Muscle of leg (tissue), 11 donors: ENCODE results near the gene EEF2KMT. TPM values are rescaled to one million over a fixed set of nuclear protein-coding genes. Genes with fewer than 3 reads are reported as not detected.

Source experiments
- DNase-seq: peaks from one replicate; pipeline ENCODE4 v3.0.0; 2013
- H3K27ac ChIP-seq: one replicate; pipeline ENCODE4 v1.5.1; 2013; ENCODE audit warnings: mild to moderate bottlenecking, low read length, control low read depth
- H3K27me3 ChIP-seq: one replicate; pipeline ENCODE4 v1.6.1; 2013; ENCODE audit warnings: low read length; ENCODE audit not compliant: control insufficient read depth, insufficient read depth
- H3K36me3 ChIP-seq: one replicate; pipeline ENCODE4 v1.6.1; 2013; ENCODE audit warnings: low read length; ENCODE audit not compliant: control insufficient read depth, insufficient read depth
- H3K4me1 ChIP-seq: one replicate; pipeline ENCODE4 v1.6.1; 2013; ENCODE audit warnings: low read length; ENCODE audit not compliant: control insufficient read depth, insufficient read depth
- H3K4me3 ChIP-seq: one replicate; pipeline ENCODE4 v1.5.1; 2013; ENCODE audit warnings: low read length, control low read depth
- H3K9me3 ChIP-seq: replicated peaks from 2 replicates; pipeline ENCODE4 v1.6.1; 2013; ENCODE audit warnings: low read depth, low read length; ENCODE audit not compliant: control insufficient read depth
- WGBS: methylation state at CpG from one replicate; pipeline ENCODE4 v1.1.5; 2013; ENCODE audit warnings: missing lambda C conversion rate; ENCODE audit not compliant: insufficient coverage; 5-methylcytosine and 5-hydroxymethylcytosine counted together
- polyA plus RNA-seq, 8 donors: library from polyadenylated mRNA; unstranded; fragments of 120-200 nt; gene quantifications; one replicate each; pipeline versions ENCODE4 v1.2.1 to v1.2.3, GENCODE V29; 2013; ENCODE audit warnings: inconsistent platforms in 1 of 8, low replicate concordance in 1 of 8; ENCODE audit not compliant: insufficient read length in 8 of 8, insufficient read depth in 1 of 8
- total RNA-seq: library from RNA; stranded (reverse); fragments of 120-200 nt; gene quantifications from one replicate; pipeline ENCODE4 v1.2.4, GENCODE V29; 2013

EEF2KMT gene
- total and polyA plus RNA-seq, 9 donors, result 7.0 to 13.0 (median 11.0) TPM

DNA sequence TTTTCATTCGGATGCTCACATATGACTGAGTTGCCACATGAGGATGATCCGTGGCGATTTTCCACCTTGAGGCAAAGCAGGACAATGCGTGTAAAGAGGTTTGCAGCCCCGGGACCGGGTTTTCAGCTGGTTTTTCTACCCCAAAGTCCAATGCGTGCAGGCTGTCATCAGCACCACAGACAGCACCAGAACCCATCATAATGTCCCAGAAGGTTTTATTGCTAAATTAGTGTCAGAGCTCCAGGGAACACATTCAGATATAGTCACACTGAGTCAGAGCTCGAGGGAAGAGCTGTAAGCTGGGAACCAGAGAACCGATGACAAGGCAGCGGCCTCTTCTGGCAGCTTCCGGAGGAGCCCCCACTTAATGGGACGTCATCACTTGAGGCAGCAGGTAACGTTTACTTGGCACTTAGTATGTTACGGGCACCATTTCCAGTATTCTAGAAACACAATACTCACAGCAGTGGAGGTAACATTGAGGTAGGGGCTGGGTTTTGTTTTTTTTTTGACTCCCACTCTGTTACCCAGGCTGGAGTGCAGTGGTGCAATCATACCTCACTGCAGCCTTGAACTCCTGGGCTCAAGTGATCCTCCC, 54.9 kb downstream of the EEF2KMT start:
- WGBS, result 81% methylated on average over 9 of the region's 14 CpGs
- Histone ChIP-seq H3K27ac (no peak overlapping the region), H3K4me3 (no peak overlapping the region), H3K27me3 (no peaks in the 10 kb centered on the region), H3K4me1 (no peaks in the 10 kb centered on the region), H3K9me3 (no peaks in the 10 kb centered on the region), H3K36me3 (no peaks in the 10 kb centered on the region)
- DNase-seq, result no peak

DNA sequence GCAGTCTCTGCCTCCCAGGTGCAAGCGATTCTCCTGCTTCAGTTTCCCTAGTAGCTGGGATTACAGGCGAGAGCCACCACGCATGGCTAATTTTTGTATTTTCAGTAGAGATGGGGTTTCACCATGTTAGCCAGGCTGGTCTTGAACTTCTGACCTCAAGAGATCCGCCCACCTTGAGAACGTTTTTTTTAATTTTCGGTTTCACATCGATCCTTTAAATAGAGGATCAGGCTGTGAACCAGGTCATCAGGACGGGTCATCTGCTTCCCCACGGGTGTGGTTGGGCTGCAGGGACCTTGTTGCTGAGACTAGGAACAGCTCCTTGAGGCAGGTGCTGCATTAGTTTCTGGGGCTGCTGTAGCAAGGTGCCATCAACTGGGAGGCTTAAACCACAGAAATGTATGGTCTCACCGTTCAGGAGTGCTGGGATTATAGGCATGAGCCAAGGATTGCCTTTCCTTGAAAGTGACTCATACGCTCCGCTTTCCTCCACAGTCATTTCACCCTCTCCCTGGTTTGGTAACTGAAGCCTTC, 55.9 kb downstream of the EEF2KMT start:
- H3K4me1 ChIP-seq, result no peaks in the 10 kb centered on the region
- WGBS, result 64% methylated on average over 9 of the region's 12 CpGs
- no peaks in the 10 kb centered on the region for H3K9me3 ChIP-seq
- DNase-seq, result no peak
- H3K27me3 ChIP-seq, result no peaks in the 10 kb centered on the region
- no peak overlapping the region for H3K4me3 ChIP-seq
- no peaks in the 10 kb centered on the region for H3K36me3 ChIP-seq
- H3K27ac ChIP-seq, result no peak overlapping the region

DNA sequence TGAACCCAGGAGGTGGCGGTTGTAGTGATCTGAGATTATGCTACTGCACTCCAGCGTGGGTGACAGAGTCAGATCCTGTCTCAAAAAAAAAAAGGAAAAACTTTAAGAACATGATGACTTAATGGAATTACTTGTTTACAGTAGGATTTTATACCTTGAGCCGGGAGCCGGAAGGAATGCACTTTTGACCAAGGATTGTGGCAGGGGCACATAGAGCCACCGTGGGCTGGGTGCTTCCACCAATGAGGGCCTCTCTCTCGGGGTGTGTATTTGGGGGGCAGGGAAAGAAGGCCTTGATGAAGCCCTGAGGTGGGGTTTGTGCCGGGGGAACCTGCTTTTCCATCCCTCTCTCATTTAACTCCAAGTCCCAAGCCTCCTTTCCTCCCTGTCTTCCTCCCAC, 57.1 kb downstream of the EEF2KMT start:
- H3K27ac ChIP-seq, result no peak overlapping the region
- no peak for DNase-seq
- WGBS, result 82% methylated on average over 4 of the region's 7 CpGs

DNA sequence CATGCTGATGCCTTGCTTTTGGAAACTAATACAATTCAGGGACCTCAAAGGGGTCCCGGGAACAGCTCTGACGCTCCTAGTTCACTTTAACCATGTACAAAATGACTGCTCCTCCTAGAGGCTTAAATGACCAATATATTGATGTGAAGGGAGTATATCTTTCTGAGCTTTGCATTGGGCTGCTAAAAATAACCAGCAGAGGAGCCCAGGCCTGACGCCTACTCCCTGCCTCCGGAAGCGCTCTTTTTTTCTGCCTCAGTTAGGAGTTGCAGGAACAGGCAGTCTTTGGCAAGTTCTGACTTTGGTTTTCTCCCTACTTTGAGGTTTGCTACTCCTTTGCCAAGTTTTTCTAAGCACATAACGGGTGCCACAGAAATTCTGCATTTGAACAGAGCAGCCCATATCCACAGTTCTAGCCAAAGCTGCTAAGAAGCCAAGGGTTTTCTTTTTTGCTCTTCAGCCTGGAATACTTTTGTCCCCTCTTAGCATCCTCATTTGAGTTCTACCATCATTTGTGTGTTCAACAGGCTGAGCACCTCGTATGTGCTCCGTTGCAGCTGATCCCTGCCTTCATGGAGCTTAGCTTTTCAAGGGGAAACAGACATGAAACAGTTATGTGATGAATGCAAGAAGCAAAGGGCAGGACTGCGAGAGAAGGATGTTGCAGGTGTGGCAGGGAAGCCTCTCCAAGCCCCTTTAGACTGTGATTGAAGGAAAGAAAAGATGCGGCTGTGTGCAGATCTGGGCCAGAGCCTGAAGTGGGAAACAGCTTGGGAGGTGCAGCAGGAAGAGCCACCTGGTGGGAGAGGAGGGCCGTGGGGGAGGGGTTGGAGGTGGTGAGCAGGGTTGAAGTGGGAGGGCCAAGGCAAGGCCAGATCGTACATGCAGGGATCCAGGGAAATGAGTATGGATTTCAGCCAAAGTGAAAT, 61.1 kb downstream of the EEF2KMT start:
- H3K4me3 ChIP-seq, result no peak overlapping the region
- H3K9me3 ChIP-seq, result no peaks in the 10 kb centered on the region
- 28% methylated on average over 7 of the region's 12 CpGs for WGBS
- H3K4me1 ChIP-seq, result peaks cover 6% of the 10 kb centered on the region
- no peaks in the 10 kb centered on the region for H3K36me3 ChIP-seq
- H3K27me3 ChIP-seq, result no peaks in the 10 kb centered on the region
- DNase-seq, result no peak
- no peak overlapping the region for H3K27ac ChIP-seq

More for the DNA sequence above, 57.1 kb downstream of the EEF2KMT start:
- Histone ChIP-seq H3K4me3 (no peak overlapping the region), H3K27me3 (no peaks in the 10 kb centered on the region), H3K36me3 (no peaks in the 10 kb centered on the region), H3K4me1 (no peaks in the 10 kb centered on the region), H3K9me3 (no peaks in the 10 kb centered on the region)

DNA sequence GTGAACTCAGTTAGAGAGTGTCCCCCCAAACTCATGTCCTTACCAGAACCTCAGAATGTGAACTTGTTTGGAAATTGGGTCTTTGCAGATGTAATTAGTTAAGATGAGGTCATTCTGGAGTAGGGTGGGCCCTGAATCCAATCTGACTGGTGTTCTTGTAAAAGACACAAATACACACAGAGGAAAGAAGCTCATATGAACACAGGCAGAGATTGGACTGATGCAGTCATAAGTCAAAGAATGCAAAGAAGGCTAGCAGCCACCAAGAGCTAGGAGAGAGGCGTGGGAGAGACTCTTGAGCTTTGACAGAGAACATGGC, 61.7 kb downstream of the EEF2KMT start:
- 60% methylated on average over 1 of the region's 1 CpG for WGBS
- Histone ChIP-seq H3K27ac (no peak overlapping the region), H3K9me3 (no peaks in the 10 kb centered on the region), H3K4me3 (no peak overlapping the region), H3K27me3 (no peaks in the 10 kb centered on the region), H3K36me3 (no peaks in the 10 kb centered on the region), H3K4me1 (peaks cover 6% of the 10 kb centered on the region)
- DNase-seq, result no peak

Other genes with a start within 250 kb of the EEF2KMT start
- gene PPL, start 160.6 kb downstream of the EEF2KMT start, total RNA-seq, result 1.1 TPM
- gene PPL, start 160.6 kb downstream of the EEF2KMT start, polyA plus RNA-seq, result 10 to 100 TPM in 1 of 8 donors, 1 to 10 TPM in 4, under 1 TPM in 3; 0.53 to 18.3 (median 1.1) TPM
- 0.40 TPM for gene SEC14L5, start 139.5 kb downstream of the EEF2KMT start, total RNA-seq
- gene SEC14L5, start 139.5 kb downstream of the EEF2KMT start, polyA plus RNA-seq, result under 1 TPM; 0.55 to 1.00 (median 0.85) TPM
- 4.3 TPM for gene NAGPA, start 63.9 kb downstream of the EEF2KMT start, total RNA-seq
- 1 to 10 TPM; 4.1 to 6.4 (median 5.7) TPM for gene NAGPA, start 63.9 kb downstream of the EEF2KMT start, polyA plus RNA-seq
- gene C16orf89, start 31.8 kb downstream of the EEF2KMT start, total RNA-seq, result not detected
- 1 to 10 TPM in 1 of 8 donors, under 1 TPM in 7; 0.17 to 5.4 (median 0.39) TPM for gene C16orf89, start 31.8 kb downstream of the EEF2KMT start, polyA plus RNA-seq
- gene ALG1, start 26.0 kb downstream of the EEF2KMT start, total RNA-seq, result 13.0 TPM
- 10 to 100 TPM; 10.1 to 13.6 (median 12.2) TPM for gene ALG1, start 26.0 kb downstream of the EEF2KMT start, polyA plus RNA-seq